ENCODE measurements around the gene TEN1.

- TF ChIP-seq, protein P1, sequence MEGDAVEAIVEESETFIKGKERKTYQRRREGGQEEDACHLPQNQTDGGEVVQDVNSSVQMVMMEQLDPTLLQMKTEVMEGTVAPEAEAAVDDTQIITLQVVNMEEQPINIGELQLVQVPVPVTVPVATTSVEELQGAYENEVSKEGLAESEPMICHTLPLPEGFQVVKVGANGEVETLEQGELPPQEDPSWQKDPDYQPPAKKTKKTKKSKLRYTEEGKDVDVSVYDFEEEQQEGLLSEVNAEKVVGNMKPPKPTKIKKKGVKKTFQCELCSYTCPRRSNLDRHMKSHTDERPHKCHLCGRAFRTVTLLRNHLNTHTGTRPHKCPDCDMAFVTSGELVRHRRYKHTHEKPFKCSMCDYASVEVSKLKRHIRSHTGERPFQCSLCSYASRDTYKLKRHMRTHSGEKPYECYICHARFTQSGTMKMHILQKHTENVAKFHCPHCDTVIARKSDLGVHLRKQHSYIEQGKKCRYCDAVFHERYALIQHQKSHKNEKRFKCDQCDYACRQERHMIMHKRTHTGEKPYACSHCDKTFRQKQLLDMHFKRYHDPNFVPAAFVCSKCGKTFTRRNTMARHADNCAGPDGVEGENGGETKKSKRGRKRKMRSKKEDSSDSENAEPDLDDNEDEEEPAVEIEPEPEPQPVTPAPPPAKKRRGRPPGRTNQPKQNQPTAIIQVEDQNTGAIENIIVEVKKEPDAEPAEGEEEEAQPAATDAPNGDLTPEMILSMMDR (IDR thresholded peaks at IDR 0.05) = no peak
- no peak for TF ChIP-seq EZH2 (IDR thresholded peaks at IDR 0.05; ENCODE audit: borderline replicate concordance, insufficient read depth, low read depth, low read length, poor library complexity, severe bottlenecking)
Measured at GRCh38 chr17:76004750-76005262, 25.8 kb downstream of the TEN1 start.
